ENCODE data around the gene QRSL1.
"Not testable (repeated sequence)": the region's sequence is repeated elsewhere in the genome, so short reads cannot be mapped to it uniquely, and the experiment has no call there.

QRSL1 gene

GRCh38 chr6:106685833-106686232 is 56.5 kb downstream of the QRSL1 start:
- no peak for DNase-seq

DNA sequence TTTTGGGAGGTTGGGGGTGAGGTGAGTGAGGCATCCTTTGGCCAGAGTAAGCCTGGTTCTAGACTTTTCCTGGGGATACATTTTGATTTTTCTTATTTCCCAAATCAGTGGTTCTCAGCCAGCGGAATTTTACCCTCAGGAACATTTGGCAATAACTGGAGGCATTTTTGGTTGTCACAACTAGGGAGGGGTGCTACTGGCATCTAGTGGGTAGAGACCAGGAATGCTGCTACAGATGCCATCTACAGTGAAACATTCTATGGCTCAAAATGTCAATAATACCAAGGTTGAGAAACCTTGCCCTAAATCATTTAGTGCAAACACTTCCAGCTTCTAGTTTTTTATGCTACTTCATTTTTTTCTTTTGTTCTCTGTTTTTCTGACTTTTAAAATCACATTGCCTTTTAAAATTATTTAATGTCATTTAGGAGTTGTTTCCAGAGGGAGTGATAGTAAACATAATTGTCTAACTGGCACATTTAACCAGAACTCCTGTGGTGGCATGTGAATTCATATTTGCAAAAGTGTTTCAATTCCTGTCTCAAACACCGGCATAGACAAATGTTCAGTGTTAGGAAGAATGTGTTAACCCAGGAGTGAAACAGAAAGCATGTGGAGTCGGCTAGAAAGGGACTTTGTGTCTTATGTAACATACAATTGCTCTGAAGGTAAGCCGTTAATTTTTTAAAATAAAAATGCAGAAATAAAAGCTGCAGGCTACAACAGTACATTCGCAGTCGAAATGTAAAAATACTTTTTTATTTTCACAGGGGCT is 59.0 kb downstream of the QRSL1 start:
- DNase-seq: no peak

- DNase-seq: no peak
Observed at GRCh38 chr6:106692112-106692818, 62.9 kb downstream of the QRSL1 start.

DNA sequence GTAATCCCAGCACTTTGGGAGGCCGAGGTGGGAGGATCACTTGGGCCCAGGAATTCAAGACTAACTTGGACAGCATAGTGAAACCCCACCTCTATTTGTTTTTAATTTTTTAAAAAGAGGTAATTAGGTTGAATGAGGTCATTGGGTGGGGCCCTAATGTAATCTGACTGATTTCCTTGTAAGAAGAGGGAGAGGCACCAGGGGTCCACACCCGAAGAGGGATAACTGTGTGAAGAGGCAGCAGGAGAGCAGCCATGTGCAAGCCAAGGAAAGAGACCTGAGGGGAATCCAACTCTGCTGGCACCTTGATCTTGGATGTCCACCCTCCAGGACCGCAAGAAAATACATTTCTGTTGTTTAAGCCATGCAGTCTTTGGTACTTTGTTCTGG is 63.4 kb downstream of the QRSL1 start:
- DNase-seq: no peak

GRCh38 chr6:106693418-106693817 is 64.0 kb downstream of the QRSL1 start:
- DNase-seq: no peak

DNA sequence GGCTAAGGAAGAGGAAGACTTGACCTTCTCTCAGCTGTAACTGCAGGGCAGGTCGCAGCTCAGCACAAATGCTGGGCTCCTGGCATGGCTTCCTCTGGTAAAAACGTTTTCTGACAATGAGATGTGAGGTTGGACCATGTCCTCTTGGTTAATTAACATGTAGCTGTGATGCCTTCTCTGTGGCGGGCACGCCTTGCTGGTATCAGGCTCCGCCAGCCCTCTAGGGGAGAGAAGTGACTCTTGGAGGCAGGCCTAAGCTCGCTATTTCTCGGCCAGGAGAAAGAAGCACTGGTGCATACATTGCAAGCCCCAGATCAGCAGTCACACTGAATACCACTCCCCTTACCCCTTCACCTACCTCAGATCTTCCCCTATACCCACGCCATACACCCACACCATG is 65.0 kb downstream of the QRSL1 start:
- DNase-seq: no peak

GRCh38 chr6:106700581-106700980 is 71.2 kb downstream of the QRSL1 start:
- DNase-seq: no peak

DNA sequence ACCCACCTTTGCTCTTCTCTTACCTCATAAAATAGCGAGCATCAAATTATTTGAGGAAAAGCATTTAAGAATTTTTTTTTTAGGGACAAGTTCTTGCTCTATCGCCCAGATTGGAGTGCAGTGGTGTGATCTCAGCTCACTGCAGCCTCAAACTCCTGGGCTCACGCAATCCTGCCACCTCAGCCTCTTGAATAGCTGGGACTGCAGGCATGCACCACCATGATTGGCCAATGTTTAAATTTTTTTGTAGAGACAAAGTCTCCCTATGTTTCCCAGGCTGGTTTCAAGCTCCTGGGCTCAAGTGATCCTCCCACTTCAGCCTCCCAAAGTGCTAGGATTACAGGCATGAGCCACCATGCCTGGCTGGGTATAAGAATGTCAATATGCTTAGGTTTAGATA is 71.8 kb downstream of the QRSL1 start:
- DNase-seq: not testable (repeated sequence)

- DNase-seq: no peak
Observed at GRCh38 chr6:106702046-106702445, 72.7 kb downstream of the QRSL1 start.

GRCh38 chr6:106702451-106703110 is 73.2 kb downstream of the QRSL1 start:
- DNase-seq: no peak

GRCh38 chr6:106704327-106704726 is 74.9 kb downstream of the QRSL1 start:
- DNase-seq: no peak

- no peak for DNase-seq
Observed at GRCh38 chr6:106705156-106705555, 75.8 kb downstream of the QRSL1 start.

DNA sequence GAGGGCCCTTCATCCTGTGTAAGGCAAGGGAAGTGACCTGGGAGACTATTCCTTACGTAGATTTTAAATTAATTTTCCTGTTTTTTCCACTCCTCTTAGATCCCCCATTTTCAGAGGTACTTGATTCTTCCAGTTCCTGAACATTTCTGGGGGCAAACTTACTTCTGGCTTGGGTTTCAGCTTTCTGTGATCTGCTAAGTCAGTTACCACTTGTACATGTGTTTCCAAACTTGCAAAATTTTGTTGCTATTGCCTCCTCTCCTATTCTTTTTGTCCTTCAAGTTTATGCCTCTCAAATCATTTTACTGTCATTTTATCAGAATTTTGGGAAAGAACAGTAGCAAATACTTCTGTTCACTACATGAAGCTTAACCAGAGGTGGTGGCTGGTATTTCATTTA is 81.2 kb downstream of the QRSL1 start:
- no peak for DNase-seq

DNA sequence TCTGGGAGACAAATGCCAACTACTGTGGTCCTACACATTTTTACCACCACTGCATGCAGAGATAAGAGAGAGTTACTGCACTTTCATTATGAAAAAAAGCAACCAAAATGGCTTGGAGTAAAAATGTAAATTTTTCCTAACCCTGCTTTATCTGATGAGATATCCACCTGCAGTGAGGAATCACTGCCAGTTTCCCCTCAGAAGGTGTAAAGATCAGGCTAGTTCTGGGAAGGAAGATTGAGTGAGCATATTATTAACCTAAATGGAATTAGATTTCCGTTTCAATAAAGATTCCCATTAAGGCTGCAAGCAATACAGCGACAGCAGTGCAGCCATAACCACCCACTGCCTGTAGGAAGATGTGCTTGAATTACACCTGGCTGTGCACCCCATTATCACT is 84.9 kb downstream of the QRSL1 start:
- no peak for DNase-seq

GRCh38 chr6:106715922-106716321 is 86.5 kb downstream of the QRSL1 start:
- DNase-seq: no peak

GRCh38 chr6:106716966-106717365 is 87.6 kb downstream of the QRSL1 start:
- no peak for DNase-seq

Measured in activated CD4-positive, CD25-positive, alpha-beta regulatory T cell treated with anti-CD3 and anti-CD28 coated beads, Interleukin-2, amount 50 U/mL, for 72 hours (primary cell).